ENCODE data around the gene KIAA1549.

The KIAA1549 gene

DNA sequence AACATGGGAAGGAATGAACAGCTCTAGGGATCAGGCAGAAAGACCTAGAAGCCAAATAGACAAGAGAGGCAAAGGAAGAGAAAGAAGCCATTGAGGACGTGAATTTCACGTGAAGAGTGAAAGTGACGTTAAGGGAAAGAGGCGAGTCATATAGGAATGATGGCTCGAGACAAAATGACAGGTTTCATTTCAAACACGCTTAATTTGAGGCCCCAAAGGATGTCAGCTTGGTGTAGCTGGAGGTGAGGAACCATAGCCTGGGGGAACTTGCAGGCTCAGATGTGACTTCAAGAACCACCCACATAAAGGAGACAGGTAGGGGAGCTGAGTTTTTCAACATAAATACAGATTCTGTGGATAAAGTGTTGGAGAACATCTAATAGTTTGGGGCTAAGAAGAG lies 98.9 kb downstream of the KIAA1549 start:
- no peak for DNase-seq (ENCODE audit: low spot score)

DNA sequence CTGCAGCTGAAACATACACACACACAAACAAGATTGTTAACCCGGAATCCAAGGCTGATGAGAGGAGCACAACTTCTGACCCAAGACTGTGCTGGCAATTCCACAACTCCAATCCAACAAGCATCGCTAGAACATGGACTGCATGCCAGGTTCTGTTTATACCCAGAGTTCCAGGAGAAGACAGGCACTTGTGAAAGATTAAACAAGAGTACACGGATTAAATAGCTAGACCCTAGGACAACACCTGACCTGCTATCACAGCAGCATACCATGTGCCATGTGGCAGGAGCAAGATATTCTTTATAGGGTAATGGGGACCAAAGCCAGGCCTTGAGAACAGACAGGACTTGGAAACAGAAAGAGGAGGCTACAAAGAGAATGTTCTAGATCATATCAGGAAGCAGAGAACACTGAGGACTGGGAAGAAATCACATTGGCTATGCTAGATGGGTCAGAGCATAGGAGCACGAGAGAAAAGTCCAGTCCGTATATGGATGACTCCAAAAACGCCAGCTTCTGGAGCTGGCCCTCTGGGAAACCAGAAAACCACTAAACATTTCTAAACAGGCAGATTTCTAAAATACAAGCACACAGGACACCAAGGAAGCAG lies 99.5 kb downstream of the KIAA1549 start:
- no peak for DNase-seq (ENCODE audit: low spot score)

DNA sequence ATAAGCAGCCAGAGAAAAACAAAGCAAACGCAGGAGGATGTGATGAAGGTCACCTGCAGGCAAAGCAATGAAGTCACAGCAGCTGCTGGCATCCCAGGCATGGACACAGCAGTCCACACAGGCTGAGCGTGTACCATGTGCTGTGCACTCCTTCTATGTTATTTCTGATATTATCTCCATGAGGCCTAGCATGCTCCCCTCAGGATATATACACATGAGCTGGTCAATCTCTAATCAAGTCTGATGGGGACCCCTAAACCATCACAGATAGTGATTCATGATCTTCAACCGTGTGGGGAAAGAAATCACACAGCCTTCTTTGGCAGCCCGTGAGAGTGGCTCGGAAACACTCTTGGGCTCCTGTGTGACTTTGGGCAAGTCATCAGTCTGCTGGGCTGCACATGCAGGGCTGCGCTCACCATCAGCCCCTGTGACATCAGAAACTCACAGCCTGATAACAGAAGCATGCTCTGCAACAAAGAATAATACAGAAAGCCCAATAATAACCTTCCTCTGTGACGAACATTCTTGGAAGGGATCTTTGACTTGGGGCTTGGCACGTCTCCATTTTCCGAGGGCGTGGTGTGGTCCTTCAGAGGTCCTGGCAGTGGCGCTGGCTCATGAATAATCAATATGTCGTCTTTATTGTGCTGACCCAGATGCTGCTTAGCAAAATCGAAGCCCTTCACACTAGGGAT lies 100.2 kb downstream of the KIAA1549 start:
- no peak for DNase-seq (ENCODE audit: low spot score)

DNA sequence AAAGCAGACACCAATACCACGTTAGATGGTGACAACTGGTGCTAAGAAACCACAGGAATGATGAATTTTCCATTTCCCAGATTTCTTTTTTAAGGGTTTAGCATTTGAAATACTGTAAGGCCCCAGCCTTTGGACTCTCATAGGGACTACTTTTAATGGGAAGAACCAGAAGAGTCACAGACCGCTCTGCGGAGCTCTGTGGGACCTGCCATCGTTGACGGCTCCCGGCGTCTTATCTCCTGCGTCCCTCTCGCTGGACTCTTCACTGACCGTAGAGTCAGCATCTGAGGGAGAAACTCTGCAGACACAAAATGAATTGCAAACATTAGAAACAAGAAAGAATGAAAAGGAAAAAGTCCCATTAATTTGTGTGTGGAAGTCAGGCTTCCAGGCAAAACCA lies 101.8 kb downstream of the KIAA1549 start:
- DNase-seq (ENCODE audit: low spot score): no peak

DNA sequence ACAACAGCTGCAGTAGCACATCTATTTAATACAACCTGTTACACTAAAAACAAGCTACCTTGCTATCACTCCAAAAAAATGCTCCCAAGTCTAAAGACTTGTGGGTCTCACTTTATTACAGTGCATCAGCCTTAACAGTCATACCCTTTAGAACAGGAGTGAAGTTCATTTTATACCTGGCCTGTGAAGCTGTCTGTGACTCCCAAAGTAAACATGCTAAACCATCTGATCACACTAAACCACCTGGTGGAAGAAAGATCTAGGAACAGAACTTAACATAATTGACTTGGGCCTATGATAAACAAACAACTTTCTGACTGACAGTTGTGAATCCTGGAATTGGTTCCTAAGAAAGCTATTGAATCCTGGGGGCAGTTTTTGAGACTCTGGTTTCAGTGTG lies 102.3 kb downstream of the KIAA1549 start:
- no peak for DNase-seq (ENCODE audit: low spot score)

DNA sequence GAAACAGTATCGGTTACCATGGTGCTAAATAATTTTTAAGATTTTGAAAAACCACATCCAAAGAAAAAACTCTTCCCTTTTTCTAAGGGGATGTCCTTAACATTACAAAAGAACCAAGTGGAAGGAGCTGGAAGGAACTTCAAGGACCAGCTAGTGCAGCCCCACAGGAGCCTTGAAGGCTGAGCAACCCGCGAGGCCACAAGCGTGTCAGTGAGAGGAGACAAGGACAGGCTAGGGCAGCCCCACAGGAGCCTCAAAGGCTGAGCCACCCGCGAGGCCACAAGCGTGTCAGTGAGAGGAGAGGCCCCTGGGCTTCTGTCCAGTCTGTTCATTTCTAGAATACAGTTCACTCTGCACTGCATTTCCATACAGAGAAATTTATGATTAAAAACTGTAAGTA lies 103.1 kb downstream of the KIAA1549 start:
- no peak for DNase-seq (ENCODE audit: low spot score)

DNA sequence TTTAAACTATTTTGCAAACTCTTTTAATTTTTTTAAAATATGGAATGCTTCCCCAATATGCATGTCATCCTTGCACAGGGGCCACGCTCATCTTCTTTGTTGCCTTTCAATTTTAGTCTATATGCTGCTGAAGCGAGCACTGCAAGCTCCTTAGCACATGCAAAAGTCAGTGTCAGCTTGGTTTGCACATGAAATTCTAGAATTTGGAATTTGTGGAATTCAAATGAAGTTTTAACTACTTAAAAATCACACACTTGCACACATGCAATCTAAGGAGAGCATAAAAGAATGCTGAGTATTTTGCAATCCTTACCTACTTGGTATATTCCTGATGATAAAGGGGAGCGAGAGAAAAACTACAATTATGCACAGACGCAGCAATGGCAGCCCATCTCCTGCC lies 104.9 kb downstream of the KIAA1549 start:
- DNase-seq (ENCODE audit: low spot score): no peak

DNA sequence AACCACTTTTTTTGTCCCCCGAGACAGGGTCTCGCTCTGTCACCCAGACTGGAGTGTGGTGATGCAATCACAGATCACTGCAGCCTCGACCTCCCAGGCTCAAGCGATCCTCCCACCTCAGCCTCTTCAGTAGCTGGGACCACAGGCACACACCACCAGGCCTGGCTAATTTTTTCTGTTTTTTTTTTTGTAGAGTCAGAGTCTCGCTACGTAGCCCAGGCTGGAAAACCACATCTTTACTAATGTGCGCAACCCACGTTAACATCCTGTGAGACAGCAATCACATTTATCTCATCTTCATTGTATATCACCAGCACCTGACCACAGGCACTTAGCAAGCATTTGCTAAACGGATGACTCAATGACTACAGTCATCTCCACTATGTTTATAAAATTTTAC lies 105.4 kb downstream of the KIAA1549 start:
- DNase-seq (ENCODE audit: low spot score): no peak

DNA sequence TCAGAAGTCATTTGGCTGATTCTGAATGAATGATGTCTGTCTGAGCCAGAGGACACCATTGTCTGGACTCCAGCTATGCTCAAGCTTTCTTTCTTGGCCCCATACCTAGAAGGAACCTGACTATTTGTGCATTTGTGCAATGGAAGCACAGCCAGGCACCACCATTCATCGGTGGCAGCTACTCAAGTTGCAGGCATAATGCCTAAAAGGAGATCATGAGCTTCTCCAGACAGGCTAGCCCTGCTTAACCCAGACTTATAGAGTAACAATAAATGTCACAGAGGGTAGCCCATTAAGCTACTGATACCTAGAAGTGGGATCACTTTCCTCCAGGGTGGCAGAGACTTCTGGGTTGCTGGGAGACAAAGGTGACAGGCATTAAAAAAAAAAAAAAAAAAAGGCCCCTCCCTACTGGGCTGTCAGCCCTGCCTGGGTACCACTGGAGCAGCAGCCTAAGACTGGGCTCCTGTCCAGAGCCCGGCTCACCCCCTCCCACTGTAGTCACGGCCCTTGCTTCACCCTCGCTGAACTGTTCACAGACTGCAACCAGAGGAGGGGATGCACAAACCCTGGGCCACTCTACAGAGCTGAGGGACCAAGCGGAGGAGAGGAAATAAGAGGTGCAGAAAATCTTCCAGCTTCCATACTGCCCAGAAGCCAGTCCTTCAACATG lies 107.8 kb downstream of the KIAA1549 start:
- no peak for DNase-seq (ENCODE audit: low spot score)

DNA sequence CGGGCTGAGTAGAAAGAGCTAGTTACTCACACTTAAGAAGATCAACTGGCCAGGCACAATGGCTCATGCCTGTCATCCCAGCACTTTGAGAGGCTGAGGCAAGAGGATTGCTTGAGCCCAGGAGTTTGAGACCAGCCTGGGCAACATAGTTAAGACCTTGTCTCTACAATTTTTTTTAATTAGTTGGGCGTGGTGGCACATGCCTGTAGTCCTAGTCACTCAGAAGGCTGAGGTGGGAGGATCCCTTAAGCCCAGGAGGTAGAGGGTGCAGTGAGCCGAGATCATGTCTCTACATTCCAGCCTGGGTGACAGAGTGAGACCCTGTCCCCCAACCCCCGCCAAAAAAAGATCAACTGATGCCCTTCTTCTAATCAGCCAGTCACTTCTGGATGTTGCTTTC lies 108.6 kb downstream of the KIAA1549 start:
- no peak for DNase-seq (ENCODE audit: low spot score)

DNA sequence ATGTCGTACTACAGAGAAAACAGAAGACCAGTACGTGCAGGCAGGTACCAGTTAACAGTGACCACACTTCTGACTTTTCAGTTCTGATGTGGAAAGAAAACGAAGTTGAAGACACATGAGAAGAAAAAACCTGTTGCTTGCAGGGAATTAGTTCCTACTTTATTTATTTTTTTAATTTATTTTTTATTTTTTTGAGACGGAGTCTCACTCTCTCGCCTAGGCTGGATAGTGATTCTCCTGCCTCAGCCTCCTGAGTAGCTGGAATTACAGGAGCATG lies 109.4 kb downstream of the KIAA1549 start:
- no peak for DNase-seq (ENCODE audit: low spot score)

DNA sequence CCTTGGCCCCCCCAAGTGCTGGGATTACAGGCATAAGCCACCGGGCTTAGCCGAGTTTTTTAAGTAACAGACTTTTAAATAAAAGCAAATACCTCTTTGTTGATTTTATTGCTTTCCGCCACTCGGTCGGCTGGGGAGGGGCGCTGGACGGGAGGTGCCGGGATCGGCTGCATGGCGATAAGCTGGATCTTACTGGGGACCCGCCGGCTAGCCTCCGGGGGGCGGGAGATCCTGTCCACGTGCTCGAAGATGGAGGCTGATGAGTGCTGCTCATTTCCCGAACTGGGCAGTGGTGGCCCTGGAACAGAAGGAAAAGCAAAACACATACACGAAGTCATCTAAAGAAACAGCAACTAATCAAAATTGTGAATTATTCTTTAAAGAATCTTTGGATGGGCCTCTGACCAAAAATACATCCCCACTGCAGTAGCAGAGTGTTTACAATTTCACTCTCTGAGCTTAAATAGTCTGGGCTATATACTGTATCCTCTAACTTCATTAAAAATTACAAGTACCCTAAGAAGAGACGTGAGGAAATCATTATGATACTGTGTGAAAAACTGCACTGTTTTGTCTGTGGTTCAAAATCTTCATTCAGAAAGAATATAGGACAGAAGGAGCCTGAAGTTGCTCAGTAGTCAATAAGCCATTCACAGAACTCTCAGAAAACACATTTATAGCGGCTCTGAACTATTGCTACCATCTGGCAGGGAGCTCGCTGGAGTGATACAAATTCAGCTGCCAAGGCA lies 110.0 kb downstream of the KIAA1549 start:
- DNase-seq (ENCODE audit: low spot score): no peak

DNA sequence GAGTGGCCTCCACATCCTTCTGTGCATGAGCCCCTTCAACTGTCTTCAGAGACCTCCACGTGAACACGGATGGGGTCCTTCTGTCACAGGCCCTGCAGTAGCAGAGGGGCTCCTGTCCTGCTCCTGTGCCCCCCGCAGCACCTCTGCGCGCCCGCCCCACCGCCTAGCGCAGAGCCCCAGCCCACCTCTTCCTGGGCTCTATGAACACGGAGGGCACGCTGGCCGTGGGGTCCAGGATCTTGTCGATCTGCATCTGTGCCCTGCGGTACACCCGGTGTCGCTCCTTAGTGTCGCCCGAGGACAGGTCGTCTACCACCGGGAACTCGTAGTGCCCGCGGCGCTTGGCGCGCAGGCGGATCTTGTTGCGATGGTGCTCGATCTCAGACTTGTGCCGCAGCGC lies 111.8 kb downstream of the KIAA1549 start:
- DNase-seq (ENCODE audit: low spot score): no peak

DNA sequence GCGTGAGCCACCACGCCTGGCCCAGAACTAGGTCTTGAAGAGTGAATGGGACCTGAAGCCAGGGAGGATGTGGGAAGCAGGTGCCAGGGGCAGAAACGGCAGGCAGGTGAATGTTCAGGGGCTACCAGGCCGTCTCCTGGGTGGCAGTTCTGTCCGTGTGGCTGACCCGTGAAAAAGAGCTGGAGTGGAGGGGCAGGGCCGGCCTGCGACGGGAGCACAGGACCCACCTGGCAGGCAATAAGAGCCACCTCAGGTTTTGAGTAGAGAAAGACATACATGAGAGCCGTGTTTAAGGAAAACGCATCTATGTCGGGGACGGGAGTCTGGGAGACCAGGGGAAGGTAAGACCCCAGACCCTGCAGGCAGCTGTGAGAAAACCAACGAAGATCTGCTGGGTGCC lies 112.5 kb downstream of the KIAA1549 start:
- DNase-seq (ENCODE audit: low spot score): no peak

DNA sequence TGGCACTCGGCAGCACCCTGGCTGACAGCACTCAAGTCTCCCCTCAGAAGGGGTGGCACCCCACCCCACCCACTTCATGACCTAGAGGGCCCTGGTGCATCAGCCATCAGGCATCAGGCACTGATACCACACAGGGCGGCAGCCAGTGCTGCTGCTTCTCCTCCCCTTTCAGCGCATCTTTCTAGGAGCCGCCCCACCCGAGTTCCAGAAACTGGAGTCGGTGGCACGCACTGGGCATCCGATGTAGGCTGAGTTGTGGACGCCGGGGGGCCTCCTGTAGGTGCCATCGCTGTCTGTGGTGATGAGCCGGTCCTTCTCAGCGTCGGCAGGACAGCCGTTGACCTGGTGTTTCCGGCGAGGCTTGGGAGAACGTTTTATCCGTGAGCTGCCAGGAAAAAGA lies 113.4 kb downstream of the KIAA1549 start:
- DNase-seq (ENCODE audit: low spot score): no peak

DNA sequence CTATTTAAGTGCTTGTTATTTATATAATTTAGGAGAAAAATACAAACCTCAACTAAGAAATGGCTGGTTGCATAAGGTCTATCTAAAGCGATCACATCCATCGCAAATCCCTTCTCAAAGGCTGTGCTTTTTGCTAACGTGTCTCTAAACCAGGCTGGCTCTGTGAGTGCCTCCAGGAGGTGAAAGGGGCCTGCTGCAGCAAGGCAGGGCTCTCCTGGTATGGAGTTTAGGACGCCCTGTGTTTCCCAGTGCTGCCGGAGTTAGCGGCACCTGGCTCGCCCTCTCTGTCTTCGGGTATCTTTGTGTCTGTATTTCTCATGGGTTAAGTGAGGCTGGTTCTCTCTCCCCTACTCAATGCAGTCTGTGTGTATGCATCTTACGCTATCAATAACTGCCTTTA lies 114.8 kb downstream of the KIAA1549 start:
- DNase-seq (ENCODE audit: low spot score): no peak

DNA sequence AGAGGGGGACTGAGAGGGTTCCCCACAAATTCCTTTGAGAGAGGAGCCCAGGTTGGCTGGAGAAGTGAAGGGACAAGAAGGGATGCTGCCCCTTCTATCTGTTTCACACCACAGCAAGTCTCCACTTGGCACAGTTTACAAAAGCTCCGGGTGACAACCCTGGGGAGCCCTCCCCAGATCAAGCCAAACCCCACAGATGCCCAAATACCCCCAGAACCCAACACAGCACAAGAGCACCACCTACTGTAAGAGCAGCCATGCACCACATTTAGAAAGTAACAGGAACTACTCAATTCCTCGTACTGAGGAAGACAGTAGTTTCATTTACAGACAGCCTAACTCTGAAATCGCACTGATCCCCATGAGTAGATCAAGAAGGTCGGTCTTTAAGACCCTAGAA lies 115.3 kb downstream of the KIAA1549 start:
- no peak for DNase-seq (ENCODE audit: low spot score)

DNA sequence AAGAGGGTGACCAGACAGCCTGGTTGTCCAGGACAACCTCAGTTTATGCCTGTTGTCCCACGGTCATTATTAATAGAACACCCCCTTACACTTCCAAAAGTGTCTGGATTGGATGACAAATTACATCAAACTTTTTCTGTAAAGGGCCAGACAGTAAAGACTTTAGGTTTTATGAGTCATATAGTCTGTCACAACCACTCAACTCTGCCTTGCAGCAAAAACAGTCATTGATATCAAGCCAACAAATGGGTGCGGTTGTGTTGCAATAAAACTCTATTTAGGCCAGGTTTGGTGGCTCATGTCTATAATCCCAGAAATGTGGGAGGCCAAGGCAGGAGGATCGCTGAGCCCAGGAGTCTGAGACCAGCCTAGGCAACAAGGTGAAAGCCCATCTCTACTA lies 116.5 kb downstream of the KIAA1549 start:
- no peak for DNase-seq (ENCODE audit: low spot score)

DNA sequence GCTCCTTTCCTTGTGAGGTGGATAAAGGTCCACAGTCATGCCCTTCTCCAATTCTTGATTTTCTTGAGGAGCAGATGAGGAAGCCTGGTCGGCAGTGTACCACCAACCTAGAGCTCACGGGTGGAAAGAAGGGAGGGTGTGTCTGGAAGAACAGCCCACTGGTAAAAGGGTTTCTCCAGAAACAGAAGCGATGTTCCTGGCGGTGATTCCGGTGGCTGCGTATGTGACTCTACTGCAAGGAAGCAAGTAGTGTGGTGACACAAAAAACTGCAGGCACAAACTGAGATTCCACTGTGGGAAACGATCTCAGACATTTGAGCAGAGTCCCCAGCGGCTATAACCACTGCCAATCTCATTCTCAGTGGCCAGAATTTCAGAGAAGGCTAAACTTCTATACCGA lies 117.3 kb downstream of the KIAA1549 start:
- DNase-seq (ENCODE audit: low spot score): no peak

DNA sequence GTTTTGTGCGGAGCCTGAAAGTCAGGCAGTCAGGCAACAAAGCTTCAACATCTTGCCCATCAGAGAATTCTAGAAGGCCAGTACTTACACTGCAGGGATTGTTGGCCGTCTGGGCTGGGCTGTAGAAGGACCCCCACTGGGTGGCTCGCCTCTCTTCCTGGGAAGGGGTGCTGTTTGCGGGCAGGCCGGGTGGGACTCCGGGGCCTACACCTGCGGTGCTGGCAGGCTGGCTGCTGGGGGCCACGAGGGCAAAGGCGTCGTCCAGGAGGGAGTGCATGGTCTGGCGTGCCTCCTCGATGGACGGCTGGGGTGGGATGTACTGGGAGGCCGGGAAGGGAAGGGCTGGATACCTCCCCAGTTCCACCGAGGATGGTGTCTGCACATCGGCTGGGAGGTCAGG lies 120.1 kb downstream of the KIAA1549 start:
- no peak for DNase-seq (ENCODE audit: low spot score)

DNA sequence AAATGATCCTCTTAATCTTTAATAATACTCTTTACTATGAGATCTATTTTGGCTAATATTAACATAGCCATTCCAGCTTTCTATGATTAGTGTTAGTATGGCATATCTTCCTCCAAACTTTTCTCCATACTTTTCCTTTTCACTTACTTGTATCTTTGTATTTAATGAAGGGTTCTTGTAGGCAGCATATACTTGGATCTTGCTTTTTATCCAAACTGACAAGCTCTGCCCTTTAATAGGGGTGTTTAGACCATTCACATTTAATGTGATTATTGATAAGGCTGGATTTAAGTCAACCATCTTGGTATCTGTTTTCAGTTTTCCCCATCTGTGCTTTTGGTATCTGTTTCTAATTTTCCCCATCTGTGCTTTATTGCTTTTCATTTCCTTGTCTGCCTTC lies 123.5 kb downstream of the KIAA1549 start:
- DNase-seq (ENCODE audit: low spot score): no peak

DNA sequence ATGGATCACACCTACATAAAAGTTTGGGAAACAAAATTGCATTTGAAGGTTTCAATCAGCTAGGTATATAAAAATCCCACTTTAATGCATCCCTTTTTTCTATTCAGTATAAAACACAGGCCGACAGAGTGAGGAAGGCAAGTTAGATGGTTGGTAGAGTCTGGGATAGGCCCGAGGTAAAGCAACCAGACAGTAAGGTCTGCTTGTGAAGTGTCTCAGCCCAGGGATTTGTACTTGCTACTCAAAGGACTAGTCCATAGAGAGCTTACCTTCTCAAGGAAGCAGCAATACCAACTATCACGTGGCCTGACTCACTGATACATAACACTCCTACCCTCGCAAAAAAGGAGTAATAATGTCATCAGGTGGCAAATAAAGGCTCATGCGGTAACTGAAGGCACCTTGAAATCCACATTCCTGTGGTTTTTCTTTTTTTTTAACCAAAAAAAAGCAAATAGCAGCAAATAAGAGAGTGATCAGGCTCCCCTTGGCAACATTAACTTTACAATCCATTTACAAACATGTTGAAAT lies 127.0 kb downstream of the KIAA1549 start:
- DNase-seq (ENCODE audit: low spot score): no peak

DNA sequence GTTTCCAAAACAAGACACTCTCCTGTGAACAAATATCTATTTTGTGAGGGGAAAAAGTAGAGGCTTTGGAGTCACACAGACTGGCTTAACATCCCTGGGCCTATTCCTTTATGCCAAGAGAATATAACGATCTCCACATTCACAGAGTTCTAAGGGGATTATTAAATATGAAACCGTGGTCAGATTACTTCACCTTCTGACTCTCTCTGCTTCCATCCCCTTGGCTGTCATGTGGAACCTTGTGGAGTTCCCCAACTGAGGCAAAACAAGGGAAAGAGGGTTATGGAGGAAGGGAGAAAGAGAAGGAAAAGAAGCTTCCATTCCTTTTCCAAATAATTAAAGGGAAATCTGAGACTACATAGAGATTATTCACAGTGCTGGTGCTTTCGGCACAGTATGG lies 127.7 kb downstream of the KIAA1549 start:
- no peak for DNase-seq (ENCODE audit: low spot score)
